Hepatocyte (in vitro differentiated cells): Measurements from ENCODE around the gene CLEC3A.

ENCODE experiments used
- CTCF ChIP-seq: fragments of 200-600 bp; sonication (generic); IDR thresholded peaks from 2 replicates; pipeline ENCODE4 v1.5.1; 2016; ENCODE audit warnings: antibody characterized with exemption, mild to moderate bottlenecking; ENCODE audit not compliant: poor library complexity
- EZH2 ChIP-seq: fragments of 200-600 bp; sonication (generic); IDR thresholded peaks from 2 replicates; pipeline ENCODE4 v1.6.1; 2016; ENCODE audit warnings: antibody characterized with exemption, mild to moderate bottlenecking, borderline replicate concordance
- EZH2phosphoT487 ChIP-seq: fragments of 200-600 bp; sonication (generic); IDR thresholded peaks from one replicate; pipeline ENCODE4 v1.6.1; 2018; ENCODE audit warnings: antibody characterized with exemption, mild to moderate bottlenecking, low read depth, moderate library complexity; ENCODE audit not compliant: unreplicated experiment, severe bottlenecking

DNA sequence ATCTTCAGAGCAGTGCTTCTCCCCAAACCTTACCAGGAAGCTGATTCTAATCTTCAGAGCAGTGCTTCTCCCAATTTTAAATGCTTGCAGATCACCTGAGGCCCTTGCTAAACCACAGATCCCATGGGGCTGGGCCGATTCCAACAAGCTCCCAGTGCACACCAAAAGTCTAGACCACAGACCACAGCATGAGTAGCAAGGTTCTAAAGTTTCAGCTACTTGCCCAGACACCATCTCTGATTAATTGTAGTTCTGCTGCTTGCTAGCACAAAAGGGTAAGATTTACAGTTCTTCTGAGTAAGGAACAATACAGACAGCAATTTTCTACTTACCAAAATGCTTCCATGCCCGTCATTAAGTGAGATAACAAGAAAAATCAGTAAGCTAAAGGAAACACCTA is 12.2 kb downstream of the CLEC3A start:
- TF ChIP-seq EZH2phosphoT487: no peak
- TF ChIP-seq CTCF: no peak
- TF ChIP-seq EZH2: no peak
